Measurements from ENCODE around the gene ZKSCAN1.
A peak's percentile ranks its signal among the peaks of the same experiment; 100 is the strongest.

The ZKSCAN1 gene

DNA sequence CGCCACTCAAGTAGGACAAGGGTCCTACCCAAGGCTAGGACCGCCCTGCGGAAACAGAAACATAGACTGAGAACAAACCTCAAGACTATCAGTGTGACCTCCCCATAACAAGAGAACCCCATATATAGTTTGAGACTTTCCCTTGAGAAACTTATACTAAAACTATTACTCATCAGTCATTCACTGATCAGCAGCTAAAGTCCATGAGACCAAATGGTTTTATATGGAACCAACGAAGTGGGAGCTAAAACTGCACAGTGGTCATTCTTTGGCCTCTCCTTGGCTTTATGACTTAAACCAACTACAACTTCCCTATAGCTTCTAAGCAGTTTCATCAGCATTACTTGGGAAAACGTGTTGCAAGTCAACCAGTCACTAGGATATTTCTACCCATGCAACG, 20.5 kb downstream of the ZKSCAN1 start:
- H3K27ac ChIP-seq (ENCODE audit: low read depth, low read length) = no peak overlapping the region
- H3K4me2 ChIP-seq (ENCODE audit: low read length) = no peak overlapping the region

DNA sequence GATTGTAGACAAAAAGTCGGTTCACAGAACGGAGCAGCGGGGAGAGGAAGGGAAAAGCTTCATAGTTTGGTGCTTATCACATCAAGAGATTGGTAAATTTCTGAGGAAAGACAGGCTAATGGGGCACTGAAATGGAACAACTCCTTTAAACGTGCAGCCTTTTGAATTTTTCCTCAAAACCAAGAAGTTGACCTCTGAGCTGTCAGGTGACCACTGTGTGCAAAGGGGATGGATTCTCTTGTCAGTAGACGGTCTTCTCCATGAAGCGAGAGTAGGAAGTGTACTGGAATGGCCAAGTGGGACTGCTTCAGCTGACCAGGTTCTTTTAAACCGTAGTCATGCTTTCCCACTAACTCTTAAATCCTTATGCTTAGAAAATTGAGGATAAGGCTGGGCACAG, 22.9 kb downstream of the ZKSCAN1 start:
- no peak overlapping the region for H3K4me3 ChIP-seq (ENCODE audit: low read length)
- no peak overlapping the region for H3K4me2 ChIP-seq (ENCODE audit: low read length)
- H3K79me2 ChIP-seq (ENCODE audit: control insufficient read depth, low read length) = no peaks in the 10 kb centered on the region
- no peaks in the 10 kb centered on the region for H4K20me1 ChIP-seq (ENCODE audit: control insufficient read depth, insufficient read depth, low read depth, low read length)
- H3K27ac ChIP-seq (ENCODE audit: low read depth, low read length) = no peak overlapping the region
- H3K36me3 ChIP-seq (ENCODE audit: control insufficient read depth, low read length) = peaks cover 40% of the 10 kb centered on the region
- H3F3A ChIP-seq (ENCODE audit: control insufficient read depth, insufficient read depth) = peaks cover 11% of the 10 kb centered on the region
- H3K27me3 ChIP-seq (ENCODE audit: control insufficient read depth, low read length) = no peaks in the 10 kb centered on the region
- H3K9me2 ChIP-seq (replicated peaks; ENCODE audit: control insufficient read depth, low read length) = no peaks in the 10 kb centered on the region
- TF ChIP-seq, protein P1, sequence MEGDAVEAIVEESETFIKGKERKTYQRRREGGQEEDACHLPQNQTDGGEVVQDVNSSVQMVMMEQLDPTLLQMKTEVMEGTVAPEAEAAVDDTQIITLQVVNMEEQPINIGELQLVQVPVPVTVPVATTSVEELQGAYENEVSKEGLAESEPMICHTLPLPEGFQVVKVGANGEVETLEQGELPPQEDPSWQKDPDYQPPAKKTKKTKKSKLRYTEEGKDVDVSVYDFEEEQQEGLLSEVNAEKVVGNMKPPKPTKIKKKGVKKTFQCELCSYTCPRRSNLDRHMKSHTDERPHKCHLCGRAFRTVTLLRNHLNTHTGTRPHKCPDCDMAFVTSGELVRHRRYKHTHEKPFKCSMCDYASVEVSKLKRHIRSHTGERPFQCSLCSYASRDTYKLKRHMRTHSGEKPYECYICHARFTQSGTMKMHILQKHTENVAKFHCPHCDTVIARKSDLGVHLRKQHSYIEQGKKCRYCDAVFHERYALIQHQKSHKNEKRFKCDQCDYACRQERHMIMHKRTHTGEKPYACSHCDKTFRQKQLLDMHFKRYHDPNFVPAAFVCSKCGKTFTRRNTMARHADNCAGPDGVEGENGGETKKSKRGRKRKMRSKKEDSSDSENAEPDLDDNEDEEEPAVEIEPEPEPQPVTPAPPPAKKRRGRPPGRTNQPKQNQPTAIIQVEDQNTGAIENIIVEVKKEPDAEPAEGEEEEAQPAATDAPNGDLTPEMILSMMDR (IDR thresholded peaks at IDR 0.05; ENCODE audit: low read depth, low read length, poor library complexity, severe bottlenecking) = no peak
- no peak for TF ChIP-seq EZH2phosphoT487 (IDR thresholded peaks at IDR 0.05; ENCODE audit: borderline replicate concordance, low read length)
- no peaks in the 10 kb centered on the region for H3K9me3 ChIP-seq (ENCODE audit: control insufficient read depth, insufficient read depth, low read length)
- peaks cover 22% of the 10 kb centered on the region for H3K4me1 ChIP-seq (ENCODE audit: control insufficient read depth, low read length)

More for the DNA sequence above, 20.5 kb downstream of the ZKSCAN1 start:
- Histone ChIP-seq H3K9me2 (replicated peaks; ENCODE audit: control insufficient read depth, low read length) (no peaks in the 10 kb centered on the region), H3F3A (ENCODE audit: control insufficient read depth, insufficient read depth) (peaks cover 3% of the 10 kb centered on the region; the same call in 1 of the 2 replicates), H3K27me3 (ENCODE audit: control insufficient read depth, low read length) (no peaks in the 10 kb centered on the region), H3K79me2 (ENCODE audit: control insufficient read depth, low read length) (no peaks in the 10 kb centered on the region), H3K9me3 (ENCODE audit: control insufficient read depth, insufficient read depth, low read length) (no peaks in the 10 kb centered on the region), H4K20me1 (ENCODE audit: control insufficient read depth, insufficient read depth, low read depth, low read length) (no peaks in the 10 kb centered on the region), H3K36me3 (ENCODE audit: control insufficient read depth, low read length) (peaks cover 58% of the 10 kb centered on the region), H3K4me3 (ENCODE audit: low read length) (no peak overlapping the region), H3K4me1 (ENCODE audit: control insufficient read depth, low read length) (peaks cover 14% of the 10 kb centered on the region)
- TF ChIP-seq, protein P1 (IDR thresholded peaks at IDR 0.05; ENCODE audit: low read depth, low read length, poor library complexity, severe bottlenecking) = no peak
- no peak for TF ChIP-seq EZH2phosphoT487 (IDR thresholded peaks at IDR 0.05; ENCODE audit: borderline replicate concordance, low read length)

DNA sequence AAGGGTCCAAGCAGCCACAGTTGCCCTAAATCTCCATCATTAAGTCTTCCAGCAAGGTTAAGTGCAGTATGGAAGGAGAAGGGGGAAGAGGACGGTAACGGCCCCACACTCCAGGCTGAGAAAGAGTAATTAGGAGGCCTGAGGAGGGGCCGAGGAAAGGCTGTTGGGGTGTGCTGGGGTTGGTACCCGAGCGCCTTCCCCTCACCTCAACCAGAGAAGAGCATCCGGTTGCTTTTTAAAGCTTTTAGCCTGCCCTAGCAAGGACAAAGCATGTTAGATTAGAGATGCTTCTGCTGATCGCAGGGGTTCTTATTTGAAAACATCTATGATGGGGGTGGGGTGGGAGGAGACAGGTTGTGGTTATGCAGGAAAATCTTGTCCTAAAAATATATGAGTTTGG, 25.2 kb downstream of the ZKSCAN1 start:
- H3K27ac ChIP-seq (ENCODE audit: low read depth, low read length) = no peak overlapping the region
- H4K20me1 ChIP-seq (ENCODE audit: control insufficient read depth, insufficient read depth, low read depth, low read length) = no peaks in the 10 kb centered on the region
- peaks cover 11% of the 10 kb centered on the region for H3F3A ChIP-seq (ENCODE audit: control insufficient read depth, insufficient read depth)
- no peak for TF ChIP-seq EZH2phosphoT487 (IDR thresholded peaks at IDR 0.05; ENCODE audit: borderline replicate concordance, low read length)
- TF ChIP-seq, protein P1 (IDR thresholded peaks at IDR 0.05; ENCODE audit: low read depth, low read length, poor library complexity, severe bottlenecking) = no peak
- no peaks in the 10 kb centered on the region for H3K9me2 ChIP-seq (replicated peaks; ENCODE audit: control insufficient read depth, low read length)
- H3K9me3 ChIP-seq (ENCODE audit: control insufficient read depth, insufficient read depth, low read length) = no peaks in the 10 kb centered on the region
- peak overlapping the region; percentile 40 for H3K4me2 ChIP-seq (ENCODE audit: low read length)
- peaks cover 18% of the 10 kb centered on the region for H3K36me3 ChIP-seq (ENCODE audit: control insufficient read depth, low read length)
- H3K4me1 ChIP-seq (ENCODE audit: control insufficient read depth, low read length) = peaks cover 29% of the 10 kb centered on the region
- no peaks in the 10 kb centered on the region for H3K27me3 ChIP-seq (ENCODE audit: control insufficient read depth, low read length)
- H3K4me3 ChIP-seq (ENCODE audit: low read length) = peak overlapping the region; percentile 5; the same call in 1 of the 2 replicates
- H3K79me2 ChIP-seq (ENCODE audit: control insufficient read depth, low read length) = no peaks in the 10 kb centered on the region
